NCI-H2107 (cell line): ENCODE data around the gene AGPAT2.

Source experiments
- DNase-seq: peaks from one replicate; lab custom pipeline; 2025; lab: John Stamatoyannopoulos, UW

The AGPAT2 gene

GRCh38 chr9:136625101-136626065 is 61.9 kb downstream of the AGPAT2 start:
- DNase-seq = no peak

GRCh38 chr9:136624184-136624951 is 62.9 kb downstream of the AGPAT2 start:
- no peak for DNase-seq

- DNase-seq = no peak
These were observed 63.4 kb downstream of the AGPAT2 start for GRCh38 chr9:136623842-136624183.
